KMS-11 (cell line): ENCODE results near the gene KHDC4.

Experiments
- H2AFZ ChIP-seq: fragments of 200-600 bp; sonication (generic); 2 replicates; pipeline ENCODE4 v1.6.1; 2016; ENCODE audit warnings: antibody characterized with exemption, mixed run types, low read depth
- H3K27ac ChIP-seq: fragments of 200-600 bp; sonication (generic); 2 replicates; pipeline ENCODE4 v1.6.1; 2016; ENCODE audit warnings: mild to moderate bottlenecking, mixed run types
- H3K27me3 ChIP-seq: fragments of 200-600 bp; sonication (generic); 2 replicates; pipeline ENCODE4 v1.6.1; 2017; ENCODE audit warnings: mild to moderate bottlenecking, low read depth, mixed run types, moderate library complexity; ENCODE audit not compliant: insufficient read depth
- H3K36me3 ChIP-seq: fragments of 200-600 bp; sonication (generic); 2 replicates; pipeline ENCODE4 v1.6.1; 2017; ENCODE audit warnings: mild to moderate bottlenecking, mixed run types; ENCODE audit not compliant: insufficient read depth
- H3K4me1 ChIP-seq: fragments of 200-600 bp; sonication (generic); 2 replicates; pipeline ENCODE4 v1.6.1; 2016; ENCODE audit warnings: mild to moderate bottlenecking, low read depth, mixed run types; ENCODE audit not compliant: poor library complexity, severe bottlenecking
- H3K4me2 ChIP-seq: fragments of 200-600 bp; sonication (generic); 2 replicates; pipeline ENCODE4 v1.7.0; 2016; ENCODE audit warnings: mild to moderate bottlenecking, mixed run types
- H3K4me3 ChIP-seq: fragments of 200-600 bp; sonication (generic); IDR thresholded peaks from 2 replicates; pipeline ENCODE4 v1.6.1; 2017; ENCODE audit warnings: low read depth, low read length, mixed read lengths; ENCODE audit not compliant: insufficient read depth
- H3K79me2 ChIP-seq: fragments of 200-600 bp; sonication (generic); 2 replicates; pipeline ENCODE4 v1.6.1; 2016; ENCODE audit warnings: low read depth, mixed run types; ENCODE audit not compliant: insufficient read depth
- H3K9ac ChIP-seq: fragments of 200-600 bp; sonication (generic); 2 replicates; pipeline ENCODE4 v1.6.1; 2016; ENCODE audit warnings: mild to moderate bottlenecking, mixed run types
- H4K20me1 ChIP-seq: fragments of 200-600 bp; sonication (generic); 2 replicates; pipeline ENCODE4 v1.6.1; 2016; ENCODE audit warnings: mild to moderate bottlenecking, mixed run types; ENCODE audit not compliant: insufficient read depth
- TF ChIP-seq, protein P1 (sequence below): fragments of 200-600 bp; sonication (generic); conservative IDR thresholded peaks from 2 replicates; pipeline ENCODE4 v1.6.1; 2017; ENCODE audit warnings: low read depth, mild to moderate bottlenecking, antibody characterized with exemption, low read length, moderate library complexity, mixed read lengths

The KHDC4 gene

DNA sequence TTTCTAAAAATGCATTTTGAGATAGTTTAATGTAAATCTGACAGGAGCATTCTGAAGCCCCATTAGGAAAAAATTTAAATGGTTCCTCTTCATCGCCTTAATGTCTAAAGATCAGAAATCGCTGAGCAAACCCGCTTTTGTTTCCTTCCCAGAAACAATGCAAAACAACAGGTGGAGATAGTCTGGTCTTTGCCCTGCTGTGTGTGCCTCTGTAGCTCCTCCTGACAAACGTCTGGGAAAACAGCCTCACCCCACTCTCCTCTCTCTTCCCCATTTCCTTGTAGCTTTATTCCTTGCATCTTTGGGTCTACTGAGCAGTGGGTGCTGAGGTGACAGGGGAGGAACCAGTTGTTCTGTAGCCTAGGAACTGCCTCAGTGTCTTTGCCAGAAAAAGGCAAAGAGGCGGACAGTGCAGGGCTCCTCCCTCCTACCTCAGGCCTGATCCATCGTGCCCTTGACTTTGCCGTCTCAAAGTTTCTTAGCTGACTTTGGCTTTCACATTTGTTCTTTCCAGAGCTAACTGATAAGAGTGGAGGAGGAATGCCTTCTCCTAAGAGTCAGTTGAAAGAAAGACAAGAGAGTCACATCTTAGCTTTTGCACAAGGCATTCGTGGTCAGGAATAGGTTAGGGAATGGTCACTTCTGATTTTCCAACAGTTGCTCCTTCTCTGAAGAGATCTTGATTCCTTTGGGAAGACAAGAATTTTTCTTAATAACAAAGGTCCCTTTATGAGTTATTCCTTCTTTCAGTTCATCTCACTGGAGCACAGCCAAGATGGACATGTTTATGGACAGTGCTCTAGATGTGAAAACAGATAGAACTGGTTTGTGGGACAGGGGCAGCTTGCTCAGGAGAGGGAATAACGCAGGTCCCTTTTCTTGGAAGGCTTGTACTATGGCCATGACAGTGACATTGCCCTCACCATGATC, 49.9 kb downstream of the KHDC4 start:
- H3K36me3 ChIP-seq = no peaks in the 10 kb centered on the region
- no peak overlapping the region for H2AFZ ChIP-seq
- H4K20me1 ChIP-seq = no peaks in the 10 kb centered on the region
- no peak overlapping the region for H3K9ac ChIP-seq
- H3K4me3 ChIP-seq = no peak overlapping the region
- no peaks in the 10 kb centered on the region for H3K79me2 ChIP-seq
- no peaks in the 10 kb centered on the region for H3K27me3 ChIP-seq
- TF ChIP-seq, protein P1, sequence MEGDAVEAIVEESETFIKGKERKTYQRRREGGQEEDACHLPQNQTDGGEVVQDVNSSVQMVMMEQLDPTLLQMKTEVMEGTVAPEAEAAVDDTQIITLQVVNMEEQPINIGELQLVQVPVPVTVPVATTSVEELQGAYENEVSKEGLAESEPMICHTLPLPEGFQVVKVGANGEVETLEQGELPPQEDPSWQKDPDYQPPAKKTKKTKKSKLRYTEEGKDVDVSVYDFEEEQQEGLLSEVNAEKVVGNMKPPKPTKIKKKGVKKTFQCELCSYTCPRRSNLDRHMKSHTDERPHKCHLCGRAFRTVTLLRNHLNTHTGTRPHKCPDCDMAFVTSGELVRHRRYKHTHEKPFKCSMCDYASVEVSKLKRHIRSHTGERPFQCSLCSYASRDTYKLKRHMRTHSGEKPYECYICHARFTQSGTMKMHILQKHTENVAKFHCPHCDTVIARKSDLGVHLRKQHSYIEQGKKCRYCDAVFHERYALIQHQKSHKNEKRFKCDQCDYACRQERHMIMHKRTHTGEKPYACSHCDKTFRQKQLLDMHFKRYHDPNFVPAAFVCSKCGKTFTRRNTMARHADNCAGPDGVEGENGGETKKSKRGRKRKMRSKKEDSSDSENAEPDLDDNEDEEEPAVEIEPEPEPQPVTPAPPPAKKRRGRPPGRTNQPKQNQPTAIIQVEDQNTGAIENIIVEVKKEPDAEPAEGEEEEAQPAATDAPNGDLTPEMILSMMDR = no peak
- H3K4me1 ChIP-seq = no peaks in the 10 kb centered on the region
- H3K4me2 ChIP-seq = no peak overlapping the region
- no peak overlapping the region for H3K27ac ChIP-seq

DNA sequence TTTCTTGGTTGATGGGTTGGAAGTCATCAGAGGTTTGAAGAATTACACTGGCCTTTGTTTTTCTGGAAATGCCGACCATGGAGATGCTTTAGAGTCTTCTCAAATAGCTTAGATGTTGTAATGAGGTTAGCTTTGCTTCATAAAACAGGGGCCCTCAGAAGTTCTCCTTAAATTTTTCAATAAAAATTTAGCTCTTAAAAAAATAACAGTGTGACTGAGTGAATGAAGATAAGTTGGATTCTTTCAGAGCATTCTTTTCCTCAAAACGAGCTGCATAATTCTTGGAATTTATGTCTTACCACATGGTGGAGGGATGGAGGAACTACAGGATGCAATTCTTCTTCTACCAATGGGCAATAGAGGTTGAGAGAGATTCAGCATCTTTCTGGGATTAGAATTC, 51.4 kb downstream of the KHDC4 start:
- Histone ChIP-seq H2AFZ (no peak overlapping the region), H3K27ac (no peak overlapping the region)

GRCh38 chr1:155882235-155882634, 52.0 kb downstream of the KHDC4 start:
- H3K4me1 ChIP-seq = no peaks in the 10 kb centered on the region
- H3K4me3 ChIP-seq = no peak overlapping the region

More for the DNA sequence above, 51.4 kb downstream of the KHDC4 start:
- Histone ChIP-seq H3K27me3 (no peaks in the 10 kb centered on the region), H3K4me2 (no peak overlapping the region), H3K4me3 (no peak overlapping the region), H4K20me1 (no peaks in the 10 kb centered on the region), H3K79me2 (no peaks in the 10 kb centered on the region), H3K9ac (no peak overlapping the region), H3K36me3 (no peaks in the 10 kb centered on the region), H3K4me1 (no peaks in the 10 kb centered on the region)
- TF ChIP-seq, protein P1 = no peak

GRCh38 chr1:155880950-155881349, 53.3 kb downstream of the KHDC4 start:
- no peak overlapping the region for H3K9ac ChIP-seq
- no peak overlapping the region for H3K27ac ChIP-seq
- H3K27me3 ChIP-seq = no peaks in the 10 kb centered on the region
- no peaks in the 10 kb centered on the region for H3K36me3 ChIP-seq
- no peaks in the 10 kb centered on the region for H3K79me2 ChIP-seq
- no peak overlapping the region for H3K4me3 ChIP-seq
- H2AFZ ChIP-seq = no peak overlapping the region
- TF ChIP-seq, protein P1 = no peak
- no peak overlapping the region for H3K4me2 ChIP-seq
- no peaks in the 10 kb centered on the region for H3K4me1 ChIP-seq
- no peaks in the 10 kb centered on the region for H4K20me1 ChIP-seq

More at GRCh38 chr1:155882235-155882634, 52.0 kb downstream of the KHDC4 start:
- Histone ChIP-seq H3K9ac (no peak overlapping the region), H3K79me2 (no peaks in the 10 kb centered on the region), H3K27me3 (no peaks in the 10 kb centered on the region), H3K36me3 (no peaks in the 10 kb centered on the region), H3K27ac (no peak overlapping the region), H3K4me2 (no peak overlapping the region), H2AFZ (no peak overlapping the region), H4K20me1 (no peaks in the 10 kb centered on the region)
- TF ChIP-seq, protein P1 = no peak
